HG02642 (cell line): ENCODE data around the gene GLB1L3.

Experiments
- ATAC-seq: cut with Tn5 transposase; IDR thresholded peaks from one replicate; pipeline ENCODE4 v1.9.1; 2021; ENCODE audit warnings: mild to moderate bottlenecking; ENCODE audit not compliant: unreplicated experiment, poor library complexity

Gene GLB1L3, protein sequence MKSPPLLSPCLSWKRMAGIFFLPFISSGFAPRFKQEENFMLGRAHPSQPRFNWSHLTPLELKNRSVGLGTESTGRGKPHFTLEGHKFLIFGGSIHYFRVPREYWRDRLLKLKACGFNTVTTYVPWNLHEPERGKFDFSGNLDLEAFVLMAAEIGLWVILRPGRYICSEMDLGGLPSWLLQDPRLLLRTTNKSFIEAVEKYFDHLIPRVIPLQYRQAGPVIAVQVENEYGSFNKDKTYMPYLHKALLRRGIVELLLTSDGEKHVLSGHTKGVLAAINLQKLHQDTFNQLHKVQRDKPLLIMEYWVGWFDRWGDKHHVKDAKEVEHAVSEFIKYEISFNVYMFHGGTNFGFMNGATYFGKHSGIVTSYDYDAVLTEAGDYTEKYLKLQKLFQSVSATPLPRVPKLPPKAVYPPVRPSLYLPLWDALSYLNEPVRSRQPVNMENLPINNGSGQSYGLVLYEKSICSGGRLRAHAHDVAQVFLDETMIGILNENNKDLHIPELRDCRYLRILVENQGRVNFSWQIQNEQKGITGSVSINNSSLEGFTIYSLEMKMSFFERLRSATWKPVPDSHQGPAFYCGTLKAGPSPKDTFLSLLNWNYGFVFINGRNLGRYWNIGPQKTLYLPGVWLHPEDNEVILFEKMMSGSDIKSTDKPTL

DNA sequence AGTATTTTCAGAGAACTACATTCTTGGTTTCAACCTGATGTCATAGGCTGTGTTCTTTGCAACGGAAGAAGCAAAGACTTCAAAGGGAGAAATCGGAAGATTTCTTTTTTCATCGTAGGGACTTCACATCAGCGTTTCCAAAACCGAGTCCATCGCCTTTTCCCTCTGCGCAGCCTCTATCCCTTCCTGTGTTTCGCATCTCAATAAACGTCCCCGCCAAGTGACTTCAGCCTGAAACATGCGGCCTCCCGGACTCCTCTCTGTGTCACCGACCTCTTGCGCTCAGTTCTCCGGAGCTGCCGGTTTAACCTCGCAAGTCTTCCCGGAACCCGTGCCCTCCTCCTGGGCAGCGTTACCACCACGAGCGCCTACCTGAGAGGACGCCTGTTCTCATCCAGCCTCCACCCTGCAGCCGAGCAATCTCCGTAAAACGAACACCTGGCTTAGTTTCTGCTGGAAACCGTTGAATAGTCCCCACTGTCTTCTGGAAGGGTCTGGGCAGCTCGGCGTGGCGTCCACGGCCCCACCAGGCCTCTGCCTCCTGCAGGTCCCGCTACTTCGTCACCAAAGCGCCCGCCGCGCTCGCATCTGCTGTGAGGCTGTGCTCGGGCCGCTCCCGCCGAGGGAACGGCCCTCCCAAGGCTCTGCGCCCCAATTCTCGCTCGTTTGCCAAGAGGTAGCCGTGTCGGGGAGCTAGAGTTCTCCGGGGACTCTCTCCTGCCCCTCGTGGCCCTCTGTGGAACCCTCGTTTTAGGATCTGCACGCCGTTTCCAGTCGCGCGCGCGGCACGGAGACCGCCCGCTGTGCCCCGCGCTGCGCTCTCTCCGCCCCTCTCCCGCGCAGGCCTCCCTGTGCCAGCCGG is at the start of gene GLB1L3:
TSS of gene GLB1L3 (plus strand) at position 846 of the 862 bp plus-strand sequence. CDS start 362 bp downstream, outside the sequence.
- peak; percentile 84 for ATAC-seq

DNA sequence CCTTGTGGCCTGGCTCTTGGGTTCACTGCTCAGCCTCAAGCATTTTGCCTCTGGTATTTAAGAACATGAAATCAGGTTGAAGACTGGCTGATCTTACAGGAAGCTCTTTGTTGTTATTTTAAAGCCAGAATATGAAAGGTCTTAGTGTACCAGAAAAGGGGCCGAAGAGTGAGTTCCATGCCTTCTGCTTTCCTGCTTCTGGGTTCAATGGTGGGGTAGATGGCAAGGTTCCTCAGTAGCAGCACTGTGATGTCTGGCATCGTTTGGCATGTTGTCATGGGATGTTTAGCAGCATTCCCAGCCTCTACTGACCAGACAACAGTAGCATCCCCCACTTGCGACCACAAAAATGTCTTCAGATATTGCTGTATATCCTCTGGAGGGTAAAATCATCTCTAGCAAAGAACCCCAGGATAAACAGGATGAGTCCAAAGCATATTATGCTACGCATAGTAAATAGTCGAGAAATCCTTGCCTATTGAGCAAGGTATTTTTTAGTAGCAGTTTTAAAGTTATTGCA is 49.3 kb upstream of the GLB1L3 start:
- ATAC-seq, result no peak

DNA sequence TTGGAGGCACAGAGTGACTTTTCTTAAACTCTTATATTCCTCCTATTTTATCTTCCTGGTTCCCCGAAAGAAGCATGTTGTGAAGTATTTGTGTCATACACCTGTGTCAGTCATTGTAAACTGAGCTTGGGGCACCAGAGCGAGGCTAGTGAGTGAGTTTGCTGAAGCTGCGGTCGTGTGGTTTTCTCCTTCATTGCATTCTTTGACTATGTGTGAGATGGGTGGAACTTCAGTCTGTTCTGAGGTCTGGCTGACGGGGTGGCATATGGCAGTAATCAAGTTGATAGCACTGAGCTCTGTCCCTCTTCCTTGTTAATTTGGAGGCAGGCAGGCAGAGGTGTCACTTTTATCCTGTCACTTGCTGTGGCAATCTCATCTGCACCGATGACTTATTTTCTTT is 47.6 kb upstream of the GLB1L3 start:
- ATAC-seq, result peak; percentile 52

DNA sequence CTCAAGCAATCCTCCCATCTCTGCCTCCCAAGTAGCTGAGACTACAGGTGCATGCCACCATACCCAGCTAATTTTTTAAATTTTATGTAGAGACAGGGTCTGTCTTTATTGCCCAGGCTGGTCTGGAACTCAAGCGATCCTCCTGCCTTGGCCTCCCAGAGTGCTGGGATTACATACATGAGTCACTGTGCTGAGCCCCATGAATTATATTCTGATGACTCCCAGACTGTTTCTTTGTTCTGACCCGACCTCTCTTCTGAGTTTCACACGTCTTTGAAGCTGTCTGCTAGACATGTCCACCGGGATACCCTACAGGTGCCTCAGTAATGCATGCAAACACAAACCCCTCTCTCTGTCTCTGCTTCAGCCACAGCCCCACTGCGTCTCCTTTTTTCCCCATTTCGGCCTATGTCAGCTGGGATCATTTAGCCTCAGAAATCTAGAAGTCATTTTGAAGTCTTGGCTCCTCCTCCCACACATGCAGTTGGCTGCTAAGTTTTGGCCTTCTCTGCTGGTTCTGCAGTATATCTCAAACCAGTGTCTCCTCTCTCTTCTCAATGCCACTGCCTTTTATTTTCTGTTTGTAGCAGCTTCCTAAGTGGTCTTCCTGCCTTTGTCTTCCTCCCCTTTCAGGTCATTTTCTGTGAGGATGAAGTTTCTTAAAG is 46.9 kb upstream of the GLB1L3 start:
- ATAC-seq, result no peak

DNA sequence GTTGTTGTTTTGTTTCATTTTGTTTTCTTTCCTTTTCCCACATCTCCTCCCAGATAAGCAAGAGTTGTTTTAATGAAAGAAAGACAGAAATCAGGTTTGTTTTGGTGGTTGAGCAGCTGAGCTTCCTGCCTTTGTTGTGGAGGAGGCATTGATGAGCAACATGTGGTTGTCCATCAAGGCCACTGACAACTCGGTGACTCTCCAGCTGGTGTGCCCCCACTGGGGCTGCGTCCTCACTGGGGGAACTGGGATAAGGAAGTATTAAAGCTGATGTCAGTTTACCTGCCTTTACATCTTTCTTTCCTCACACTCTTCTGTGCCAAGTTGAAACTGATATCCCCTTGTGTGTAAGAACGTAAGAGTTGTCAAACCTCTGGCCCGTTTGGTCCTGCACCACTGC is 45.8 kb upstream of the GLB1L3 start:
- ATAC-seq, result no peak

DNA sequence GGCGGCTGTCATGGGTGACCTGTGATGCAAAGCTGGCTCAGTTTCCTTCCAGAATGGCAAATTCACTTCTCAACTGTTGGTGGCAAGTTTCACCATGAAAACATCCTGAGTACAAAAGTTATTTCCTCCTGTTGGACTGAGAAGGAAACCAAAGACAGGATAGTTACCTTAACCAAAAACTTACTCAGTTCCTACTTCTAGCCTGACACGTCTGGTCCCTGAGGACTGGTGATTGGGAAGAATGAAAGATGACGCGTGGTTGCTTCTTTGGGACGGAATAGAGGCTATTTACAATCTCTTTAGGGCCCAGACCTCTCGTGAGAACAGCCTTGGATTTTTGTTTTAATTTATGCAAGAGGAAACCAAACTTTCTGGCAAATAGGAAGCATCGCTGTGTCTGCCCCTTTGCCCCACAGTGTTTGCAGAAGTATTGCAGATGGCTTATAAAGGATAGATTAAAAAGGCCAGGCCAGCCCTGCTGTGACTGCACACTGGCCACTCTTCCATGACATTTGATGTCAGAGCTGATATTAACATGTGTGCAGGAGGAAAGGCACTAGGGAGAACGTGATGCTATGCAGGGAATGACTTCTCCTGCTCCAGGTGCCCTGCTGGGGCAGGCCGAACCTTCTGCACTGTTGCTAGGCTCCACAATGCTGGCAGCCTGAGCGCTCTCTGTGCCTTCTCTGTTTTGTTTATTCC is 44.1 kb upstream of the GLB1L3 start:
- ATAC-seq, result no peak

DNA sequence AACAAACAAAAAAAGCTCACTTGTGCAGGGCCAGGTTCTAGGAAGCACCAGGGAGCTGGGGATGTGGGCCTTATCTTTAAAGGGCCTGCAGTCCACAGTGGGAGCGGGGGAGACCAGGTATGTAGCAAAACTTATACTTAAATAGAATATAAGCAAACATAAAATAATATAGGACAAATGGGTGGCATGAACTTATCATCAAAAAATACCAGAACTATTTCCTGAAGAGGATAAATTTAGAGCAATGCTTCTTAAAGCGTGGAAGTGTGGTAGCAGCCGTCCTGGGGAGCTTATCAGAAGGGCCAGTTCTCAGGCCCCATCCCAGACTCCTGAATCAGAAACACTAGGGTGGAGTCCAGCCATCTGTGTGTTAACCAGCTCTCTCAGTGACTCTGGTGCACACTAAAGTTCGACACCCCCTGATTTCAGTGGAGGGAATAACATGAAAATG is 42.4 kb upstream of the GLB1L3 start:
- ATAC-seq, result no peak

DNA sequence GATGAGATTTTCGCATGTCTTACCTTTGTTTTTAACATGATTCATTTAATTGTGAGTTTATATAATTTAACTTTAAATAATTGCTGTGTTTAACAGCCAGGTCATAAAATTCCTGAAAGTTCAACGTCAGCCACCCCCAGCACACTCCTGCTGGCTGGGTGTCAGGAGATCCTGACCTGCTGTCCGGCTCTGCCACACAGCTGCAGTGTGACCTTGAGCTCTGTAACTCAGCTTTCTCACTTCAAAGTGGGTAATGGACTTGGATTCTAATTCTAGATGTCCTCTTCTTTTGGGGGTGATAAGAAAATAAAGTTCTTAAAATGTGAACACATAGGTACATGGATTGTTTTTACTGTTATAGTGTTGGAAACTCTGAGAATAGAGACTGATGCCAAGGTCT is 40.8 kb upstream of the GLB1L3 start:
- no peak for ATAC-seq

DNA sequence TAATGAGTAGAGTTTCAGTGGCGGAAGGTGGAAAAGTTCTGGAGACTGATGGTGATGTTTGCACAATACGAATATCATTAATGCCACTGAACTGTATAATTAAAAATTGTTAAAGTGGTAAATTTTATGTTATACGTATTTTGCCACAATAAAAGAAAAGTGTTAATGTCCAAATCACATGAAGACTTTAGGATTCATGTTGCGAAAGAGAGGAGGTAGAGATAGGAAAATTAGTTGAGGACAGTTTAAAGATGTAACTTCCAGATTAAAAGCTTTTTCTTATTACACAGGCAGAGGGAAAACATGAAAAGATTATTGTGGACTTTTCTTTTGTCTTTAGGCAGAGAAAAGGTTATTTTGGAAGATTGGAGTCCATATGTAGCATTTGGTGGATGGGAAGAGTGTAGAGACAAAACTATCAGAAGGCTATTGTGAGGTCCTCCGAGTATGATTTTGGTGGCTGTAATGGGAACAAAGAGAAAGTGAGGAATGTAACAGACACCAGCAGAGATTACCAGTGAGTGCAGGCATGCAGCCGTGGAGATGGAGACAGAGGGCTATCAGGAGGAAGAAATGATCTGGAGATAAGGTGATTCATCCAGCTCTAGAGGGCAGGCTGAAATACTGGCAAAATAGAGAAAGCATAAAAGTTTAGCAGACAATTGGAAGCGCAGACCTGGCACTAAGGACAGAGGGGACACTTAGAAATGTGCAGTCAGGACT is 39.2 kb upstream of the GLB1L3 start:
- no peak for ATAC-seq

DNA sequence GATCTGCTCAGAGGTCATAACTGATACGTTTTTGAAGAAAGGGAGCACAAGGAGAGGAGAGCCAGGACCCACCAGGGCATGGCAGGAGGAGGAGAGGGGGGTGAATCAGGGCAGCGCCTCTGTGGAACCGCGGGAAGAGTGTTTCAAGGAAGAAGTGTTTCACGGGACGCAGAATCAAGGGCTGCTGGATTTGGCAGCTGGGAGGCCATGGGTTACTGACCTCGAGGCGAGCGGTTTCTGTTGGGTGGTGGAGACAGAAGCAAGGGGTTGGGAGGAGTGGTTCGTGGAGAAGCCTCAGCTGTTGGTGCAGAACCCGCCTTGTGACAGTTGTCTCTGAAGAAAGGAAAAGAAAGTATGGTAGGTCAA is 38.6 kb upstream of the GLB1L3 start:
- ATAC-seq, result no peak

DNA sequence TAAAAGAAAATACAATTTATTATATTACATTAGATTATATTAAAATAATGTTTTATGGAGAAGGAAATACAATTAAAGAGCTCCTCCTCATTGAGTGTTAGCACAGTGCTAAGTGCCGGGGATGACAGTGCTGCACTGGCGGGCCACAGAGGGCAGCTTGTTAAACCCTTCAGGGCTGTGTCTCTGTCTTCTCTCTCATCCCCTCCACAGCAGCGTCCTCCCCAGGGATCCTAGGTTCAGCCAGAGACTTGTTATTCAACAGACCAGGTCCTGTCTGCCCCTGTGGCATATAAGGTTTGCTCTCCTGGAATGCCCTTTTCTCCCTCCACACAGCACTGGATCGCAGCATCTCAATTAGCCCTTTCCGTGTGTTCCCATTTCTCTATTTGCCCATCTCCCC is 37.2 kb upstream of the GLB1L3 start:
- no peak for ATAC-seq

DNA sequence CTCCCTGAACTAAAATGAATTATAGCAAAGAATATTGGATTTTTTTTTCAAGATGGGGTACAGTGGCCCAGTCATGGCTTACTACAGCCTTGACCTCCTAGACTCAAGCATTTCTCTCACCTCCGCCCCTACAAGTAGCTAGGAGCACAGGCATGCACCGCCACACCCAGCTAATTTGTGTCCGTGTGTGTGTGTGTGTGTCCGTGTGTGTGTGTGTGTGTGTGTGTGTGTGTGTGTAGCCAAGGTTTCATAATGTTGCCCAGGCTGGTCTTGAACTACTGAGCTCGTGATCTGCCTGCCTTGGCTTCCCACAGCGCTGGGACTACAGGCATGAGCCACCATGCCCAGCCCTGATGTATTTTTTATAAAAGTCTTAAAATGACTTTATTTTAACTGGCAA is 35.6 kb upstream of the GLB1L3 start:
- ATAC-seq, result no peak

DNA sequence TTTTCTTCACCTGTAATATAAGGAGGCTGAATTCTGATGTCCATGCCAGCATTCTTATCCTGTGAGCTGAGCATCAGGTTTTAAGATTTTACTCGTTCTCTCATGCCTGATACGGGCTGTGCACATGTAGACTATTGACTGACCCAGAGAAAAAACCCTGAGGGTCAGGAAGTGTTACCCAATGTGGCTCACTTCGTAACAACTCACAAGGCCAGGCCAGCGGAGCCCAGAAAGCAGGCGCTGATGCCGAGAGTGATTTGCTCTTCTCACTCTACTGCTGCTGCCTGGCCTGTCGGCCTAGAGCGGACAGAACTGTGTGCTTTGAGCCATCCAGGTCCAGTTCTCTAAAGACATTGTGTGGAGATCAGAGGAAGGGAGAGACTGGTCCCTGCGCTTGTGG is 33.8 kb upstream of the GLB1L3 start:
- no peak for ATAC-seq

DNA sequence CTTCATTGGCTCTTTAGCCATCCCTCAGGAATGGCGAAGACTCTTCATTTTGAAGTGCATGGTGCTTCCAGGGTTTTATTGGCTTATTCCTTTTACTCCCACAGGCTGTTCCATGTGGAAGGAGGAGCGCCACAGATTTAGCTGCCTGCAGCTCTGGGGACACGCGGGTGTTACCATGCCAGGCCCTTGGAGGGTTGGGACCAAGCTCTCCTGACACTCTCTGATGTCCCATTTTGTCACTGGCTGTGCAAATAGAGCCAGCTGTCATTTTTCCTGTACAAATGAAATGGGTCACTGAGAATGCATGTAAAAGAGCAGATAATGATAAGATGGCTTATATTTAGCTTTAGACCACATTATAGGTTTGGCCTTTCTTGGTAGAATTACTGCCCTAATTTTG is 32.3 kb upstream of the GLB1L3 start:
- no peak for ATAC-seq

DNA sequence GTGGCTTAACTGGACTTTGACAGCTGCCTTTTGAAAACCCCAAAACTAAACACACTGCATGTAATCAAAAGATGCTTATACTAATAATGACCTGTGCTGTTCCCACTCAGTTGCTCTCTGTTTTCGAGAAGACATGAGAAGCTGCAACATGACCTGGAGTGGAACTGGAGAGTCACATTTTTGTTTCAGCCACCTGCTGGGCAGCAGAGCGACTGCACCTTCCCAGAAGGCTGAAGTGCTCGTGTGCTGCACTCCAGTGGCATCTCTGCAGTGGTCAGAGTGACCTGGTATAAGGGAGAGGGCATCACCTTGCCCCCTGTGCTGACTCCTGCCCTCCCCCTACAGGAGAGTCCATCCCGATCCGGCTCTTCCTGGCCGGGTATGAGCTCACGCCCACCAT is 31.6 kb upstream of the GLB1L3 start:
- no peak for ATAC-seq

DNA sequence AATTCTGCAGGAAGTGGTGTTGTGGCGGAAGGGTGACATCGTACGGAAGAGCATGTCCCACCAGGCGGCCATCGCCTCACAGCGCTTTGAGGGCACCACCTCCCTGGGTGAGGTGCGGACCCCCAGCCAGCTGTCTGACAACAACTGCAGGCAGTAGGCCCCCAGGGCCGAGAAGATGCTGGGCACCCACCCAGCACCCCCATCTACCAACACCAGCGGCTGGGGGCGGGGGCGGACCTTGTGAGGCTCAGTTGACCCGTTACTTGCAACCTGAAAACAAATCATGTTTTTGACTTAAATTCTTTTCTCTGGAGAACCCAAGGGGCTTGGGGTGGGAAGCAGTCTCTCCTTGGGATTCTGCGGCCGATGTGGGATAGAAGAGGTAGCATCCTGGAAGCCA is 30.7 kb upstream of the GLB1L3 start:
- ATAC-seq, result no peak

DNA sequence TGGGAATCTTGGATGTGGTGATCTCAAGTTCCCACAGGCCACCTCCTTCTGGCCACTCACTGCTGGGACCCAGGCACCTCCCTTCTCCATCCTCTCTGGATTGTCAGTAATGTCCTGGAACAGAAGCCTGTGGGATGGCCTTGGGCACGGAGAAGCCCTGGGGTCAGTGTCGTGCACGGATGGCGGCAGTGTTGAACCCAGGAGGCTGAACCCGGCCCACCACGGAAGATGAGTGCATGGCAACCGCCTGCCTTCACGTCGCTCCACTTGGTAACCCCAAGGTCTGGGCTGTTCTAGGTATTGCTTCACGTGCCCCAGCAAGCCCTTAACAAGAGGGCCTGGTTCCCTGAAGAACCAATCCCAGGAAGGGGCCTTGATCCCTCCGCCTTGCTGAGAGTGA is 30.1 kb upstream of the GLB1L3 start:
- ATAC-seq, result no peak

DNA sequence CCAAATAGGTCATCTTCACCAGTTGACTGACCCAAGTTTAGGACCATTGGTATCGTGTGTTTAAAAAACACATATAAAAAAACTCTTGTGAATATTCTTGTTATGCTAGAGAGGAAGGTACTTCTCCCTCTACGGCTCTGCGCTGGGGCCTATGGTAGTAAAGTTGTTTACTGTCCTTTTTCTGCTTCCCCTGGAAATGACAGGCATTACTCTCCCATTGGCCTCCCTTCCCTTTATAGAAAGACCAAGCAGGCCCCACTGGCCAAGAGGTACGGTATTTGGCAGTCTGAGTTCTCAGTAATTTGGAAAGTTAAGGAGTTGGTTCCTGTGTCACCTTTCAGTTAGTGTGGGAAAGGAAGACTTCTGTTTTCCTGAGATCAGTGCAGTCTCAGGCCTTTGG is 29.5 kb upstream of the GLB1L3 start:
- ATAC-seq, result no peak

DNA sequence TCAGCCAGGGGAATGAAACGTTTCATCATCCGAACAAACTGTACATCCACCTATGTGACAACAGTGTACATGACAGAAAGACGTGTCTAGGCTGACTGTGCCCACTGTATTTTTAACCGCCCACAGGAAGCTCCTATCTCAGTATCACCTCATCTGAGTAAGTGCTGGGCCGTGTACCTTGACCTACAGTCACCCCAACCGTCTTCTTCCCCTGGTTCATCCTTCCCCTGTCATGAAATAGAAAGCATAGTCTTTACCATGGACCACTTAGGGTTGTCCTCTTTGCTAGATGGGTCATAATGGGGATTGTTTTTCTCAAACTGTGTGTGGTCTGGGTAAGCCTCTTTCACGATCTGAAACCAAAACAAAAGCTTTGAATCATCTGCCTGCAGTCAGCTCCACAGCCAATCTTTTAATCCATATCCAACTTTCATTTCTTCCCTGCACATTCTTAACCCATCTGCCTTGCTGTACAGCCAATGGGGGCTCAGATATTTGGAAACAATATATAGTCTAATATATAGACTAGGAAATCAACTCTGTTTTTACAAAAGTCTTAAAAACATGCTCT is 27.2 kb upstream of the GLB1L3 start:
- ATAC-seq, result no peak
